WTC11 (cell line): ENCODE results near the gene CYYR1. TPM values are rescaled to one million over a fixed set of nuclear protein-coding genes. Genes with fewer than 3 reads are reported as not detected.

Experiments
- ATAC-seq: fragments of 200-7000 bp; cut with Tn5 transposase; 2 replicates; pipeline ENCODE4 v1.10.0; 2021; ENCODE audit warnings: mild to moderate bottlenecking, moderate library complexity
- CTCF ChIA-PET: fragments of 300-600 bp; sonication (Branson Sonifier 250); formaldehyde crosslinking; loops from one replicate; lab custom pipeline; 2021; ENCODE audit warnings: antibody characterized with exemption; lab: Charles Lee
- POLR2A ChIA-PET: fragments of 350-600 bp; sonication (Branson Sonifier 250); formaldehyde crosslinking; loops from one replicate; lab custom pipeline; 2021; ENCODE audit warnings: antibody characterized with exemption; lab: Charles Lee
- DNase-seq: peaks from one replicate; pipeline ENCODE4 v3.0.0; 2021; ENCODE audit warnings: low spot score
- H3K27ac Mint-ChIP-seq: 2 replicates; pipeline ENCODE4 v1.8.0; 2021; ENCODE audit warnings: mixed read lengths
- H3K27me3 Mint-ChIP-seq: 2 replicates; pipeline ENCODE4 v1.8.0; 2021; ENCODE audit warnings: low read depth, mild to moderate bottlenecking, moderate library complexity, mixed read lengths
- H3K36me3 Mint-ChIP-seq: 2 replicates; pipeline ENCODE4 v1.8.0; 2021; ENCODE audit warnings: mixed read lengths
- H3K4me1 Mint-ChIP-seq: 2 replicates; pipeline ENCODE4 v1.8.0; 2022; ENCODE audit warnings: mixed read lengths
- H3K4me3 Mint-ChIP-seq: 2 replicates; pipeline ENCODE4 v1.8.0; 2021; ENCODE audit warnings: mild to moderate bottlenecking, moderate library complexity, mixed read lengths
- H3K9me3 Mint-ChIP-seq: 2 replicates; pipeline ENCODE4 v1.8.0; 2021; ENCODE audit warnings: mixed read lengths
- CREM ChIP-seq: sonication (generic); formaldehyde crosslinking; IDR thresholded peaks from 2 replicates; pipeline ENCODE4 v1.8.1; 2022; ENCODE audit warnings: mild to moderate bottlenecking, missing genetic modification reagents, moderate library complexity
- EMX1 ChIP-seq: fragments of 250-450 bp; sonication (Bioruptor Pico); IDR thresholded peaks from 2 replicates; pipeline ENCODE4 v1.8.0; 2021; ENCODE audit warnings: mild to moderate bottlenecking
- NFATC4 ChIP-seq: fragments of 250-450 bp; sonication (Bioruptor Pico); IDR thresholded peaks from 2 replicates; pipeline ENCODE4 v1.9.0; 2021; ENCODE audit warnings: mild to moderate bottlenecking
- NR1H2 ChIP-seq: sonication (generic); formaldehyde crosslinking; IDR thresholded peaks from 2 replicates; pipeline ENCODE4 v1.9.0; 2021; ENCODE audit warnings: mild to moderate bottlenecking, moderate library complexity, missing genetic modification reagents
- ZNF263 ChIP-seq: sonication (generic); formaldehyde crosslinking; IDR thresholded peaks from 2 replicates; pipeline ENCODE4 v1.8.1; 2022; ENCODE audit warnings: low read depth, mild to moderate bottlenecking, moderate library complexity, missing genetic modification reagents
- ZNF671 ChIP-seq: fragments of 250-450 bp; sonication (Bioruptor Pico); IDR thresholded peaks from 2 replicates; pipeline ENCODE4 v1.8.0; 2021; ENCODE audit warnings: mild to moderate bottlenecking
- total RNA-seq: library from RNA; stranded (reverse); gene quantifications from 3 replicates; pipeline ENCODE4 v1.2.3, GENCODE V29; 2021
- TF ChIP-seq, protein P1 (sequence below): sonication (generic); formaldehyde crosslinking; IDR thresholded peaks from 2 replicates; pipeline ENCODE4 v1.8.0; 2023; ENCODE audit warnings: missing genetic modification reagents, mild to moderate bottlenecking, borderline replicate concordance
- TF ChIP-seq, protein P2 (sequence below): sonication (generic); formaldehyde crosslinking; IDR thresholded peaks from 2 replicates; pipeline ENCODE4 v1.8.1; 2023; ENCODE audit warnings: mild to moderate bottlenecking, missing genetic modification reagents, moderate library complexity
- TF ChIP-seq, protein P3 (sequence below): sonication (generic); formaldehyde crosslinking; IDR thresholded peaks from 2 replicates; pipeline ENCODE4 v1.8.0; 2023; ENCODE audit warnings: missing genetic modification reagents
- TF ChIP-seq, protein P4 (sequence below): sonication (generic); formaldehyde crosslinking; IDR thresholded peaks from 2 replicates; pipeline ENCODE4 v1.8.1; 2023; ENCODE audit warnings: mild to moderate bottlenecking, missing genetic modification reagents, borderline replicate concordance
- TF ChIP-seq, protein P5 (sequence below): sonication (generic); formaldehyde crosslinking; IDR thresholded peaks from 2 replicates; pipeline ENCODE4 v1.8.1; 2023; ENCODE audit warnings: mild to moderate bottlenecking, missing genetic modification reagents
- TF ChIP-seq, protein P6 (sequence below): sonication (generic); formaldehyde crosslinking; IDR thresholded peaks from 2 replicates; pipeline ENCODE4 v1.8.1; 2022; ENCODE audit warnings: low read depth, mild to moderate bottlenecking, moderate library complexity, missing genetic modification reagents, borderline replicate concordance
- TF ChIP-seq, protein P7 (sequence below): fragments of 250-450 bp; sonication (Bioruptor Pico); IDR thresholded peaks from 2 replicates; pipeline ENCODE4 v1.9.0; 2021; ENCODE audit warnings: mild to moderate bottlenecking, borderline replicate concordance
- TF ChIP-seq, protein P8 (sequence below): sonication (generic); formaldehyde crosslinking; IDR thresholded peaks from 2 replicates; pipeline ENCODE4 v1.8.1; 2023; ENCODE audit warnings: mild to moderate bottlenecking, missing genetic modification reagents, moderate library complexity
- TF ChIP-seq, protein P9 (sequence below): sonication (generic); formaldehyde crosslinking; IDR thresholded peaks from 2 replicates; pipeline ENCODE4 v1.8.0; 2022; ENCODE audit warnings: mild to moderate bottlenecking, missing genetic modification reagents

The CYYR1 gene
- total RNA-seq, 1 experiment from 2014 or later: 29.3 TPM

DNA sequence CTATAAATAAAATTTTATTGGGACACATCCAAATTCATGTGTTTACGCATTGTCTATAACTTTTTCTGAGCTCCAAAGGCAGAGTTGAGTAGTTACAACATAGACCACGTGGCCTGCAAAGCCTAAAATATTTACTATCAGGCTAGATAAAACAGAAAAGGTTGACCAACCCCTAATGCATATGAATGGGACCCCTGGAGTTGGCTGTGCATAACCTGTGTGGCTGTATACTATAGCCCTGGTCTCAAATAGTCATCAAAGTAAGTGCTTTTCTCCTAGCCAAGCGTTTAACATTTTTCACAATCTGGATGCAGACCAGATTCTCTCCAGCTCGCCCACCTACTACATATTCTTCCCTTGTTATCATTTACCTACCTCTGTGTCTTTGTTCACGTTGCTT lies 60.4 kb downstream of the CYYR1 start (continued):
- TF ChIP-seq, protein P1, sequence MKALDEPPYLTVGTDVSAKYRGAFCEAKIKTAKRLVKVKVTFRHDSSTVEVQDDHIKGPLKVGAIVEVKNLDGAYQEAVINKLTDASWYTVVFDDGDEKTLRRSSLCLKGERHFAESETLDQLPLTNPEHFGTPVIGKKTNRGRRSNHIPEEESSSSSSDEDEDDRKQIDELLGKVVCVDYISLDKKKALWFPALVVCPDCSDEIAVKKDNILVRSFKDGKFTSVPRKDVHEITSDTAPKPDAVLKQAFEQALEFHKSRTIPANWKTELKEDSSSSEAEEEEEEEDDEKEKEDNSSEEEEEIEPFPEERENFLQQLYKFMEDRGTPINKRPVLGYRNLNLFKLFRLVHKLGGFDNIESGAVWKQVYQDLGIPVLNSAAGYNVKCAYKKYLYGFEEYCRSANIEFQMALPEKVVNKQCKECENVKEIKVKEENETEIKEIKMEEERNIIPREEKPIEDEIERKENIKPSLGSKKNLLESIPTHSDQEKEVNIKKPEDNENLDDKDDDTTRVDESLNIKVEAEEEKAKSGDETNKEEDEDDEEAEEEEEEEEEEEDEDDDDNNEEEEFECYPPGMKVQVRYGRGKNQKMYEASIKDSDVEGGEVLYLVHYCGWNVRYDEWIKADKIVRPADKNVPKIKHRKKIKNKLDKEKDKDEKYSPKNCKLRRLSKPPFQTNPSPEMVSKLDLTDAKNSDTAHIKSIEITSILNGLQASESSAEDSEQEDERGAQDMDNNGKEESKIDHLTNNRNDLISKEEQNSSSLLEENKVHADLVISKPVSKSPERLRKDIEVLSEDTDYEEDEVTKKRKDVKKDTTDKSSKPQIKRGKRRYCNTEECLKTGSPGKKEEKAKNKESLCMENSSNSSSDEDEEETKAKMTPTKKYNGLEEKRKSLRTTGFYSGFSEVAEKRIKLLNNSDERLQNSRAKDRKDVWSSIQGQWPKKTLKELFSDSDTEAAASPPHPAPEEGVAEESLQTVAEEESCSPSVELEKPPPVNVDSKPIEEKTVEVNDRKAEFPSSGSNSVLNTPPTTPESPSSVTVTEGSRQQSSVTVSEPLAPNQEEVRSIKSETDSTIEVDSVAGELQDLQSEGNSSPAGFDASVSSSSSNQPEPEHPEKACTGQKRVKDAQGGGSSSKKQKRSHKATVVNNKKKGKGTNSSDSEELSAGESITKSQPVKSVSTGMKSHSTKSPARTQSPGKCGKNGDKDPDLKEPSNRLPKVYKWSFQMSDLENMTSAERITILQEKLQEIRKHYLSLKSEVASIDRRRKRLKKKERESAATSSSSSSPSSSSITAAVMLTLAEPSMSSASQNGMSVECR (CRISPR knock-in tag): no peak
- TF ChIP-seq, protein P2, sequence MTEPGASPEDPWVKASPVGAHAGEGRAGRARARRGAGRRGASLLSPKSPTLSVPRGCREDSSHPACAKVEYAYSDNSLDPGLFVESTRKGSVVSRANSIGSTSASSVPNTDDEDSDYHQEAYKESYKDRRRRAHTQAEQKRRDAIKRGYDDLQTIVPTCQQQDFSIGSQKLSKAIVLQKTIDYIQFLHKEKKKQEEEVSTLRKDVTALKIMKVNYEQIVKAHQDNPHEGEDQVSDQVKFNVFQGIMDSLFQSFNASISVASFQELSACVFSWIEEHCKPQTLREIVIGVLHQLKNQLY (CRISPR knock-in tag): no peak

DNA sequence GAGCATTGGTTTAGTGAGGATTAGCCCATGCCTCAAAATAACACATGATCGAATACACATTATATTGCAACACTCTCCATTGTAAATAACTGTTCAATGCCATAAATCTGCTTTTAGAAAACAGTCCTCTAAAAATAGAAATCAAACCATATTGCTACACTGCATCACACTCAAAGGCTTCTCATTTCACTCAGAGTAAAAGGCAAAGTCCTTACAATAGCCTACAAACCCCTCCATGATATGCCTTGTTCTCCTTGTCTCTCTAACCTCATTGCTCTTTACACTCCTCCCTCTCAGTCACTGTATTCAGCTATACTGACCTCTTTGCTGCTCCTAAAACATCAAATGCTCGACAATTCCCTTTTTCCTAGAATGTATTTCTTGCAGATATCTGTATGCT lies 64.2 kb downstream of the CYYR1 start:
- DNase-seq: no peak
- no peak overlapping the region for H3K27ac Mint-ChIP-seq
- H3K9me3 Mint-ChIP-seq: no peaks in the 10 kb centered on the region
- no peaks in the 10 kb centered on the region for H3K27me3 Mint-ChIP-seq
- TF ChIP-seq, protein P3, sequence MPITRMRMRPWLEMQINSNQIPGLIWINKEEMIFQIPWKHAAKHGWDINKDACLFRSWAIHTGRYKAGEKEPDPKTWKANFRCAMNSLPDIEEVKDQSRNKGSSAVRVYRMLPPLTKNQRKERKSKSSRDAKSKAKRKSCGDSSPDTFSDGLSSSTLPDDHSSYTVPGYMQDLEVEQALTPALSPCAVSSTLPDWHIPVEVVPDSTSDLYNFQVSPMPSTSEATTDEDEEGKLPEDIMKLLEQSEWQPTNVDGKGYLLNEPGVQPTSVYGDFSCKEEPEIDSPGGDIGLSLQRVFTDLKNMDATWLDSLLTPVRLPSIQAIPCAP (CRISPR knock-in tag): no peak
- TF ChIP-seq NFATC4 (CRISPR knock-in tag) (no peak), CREM (CRISPR knock-in tag) (no peak), EMX1 (CRISPR knock-in tag) (no peak)
- TF ChIP-seq, protein P4, sequence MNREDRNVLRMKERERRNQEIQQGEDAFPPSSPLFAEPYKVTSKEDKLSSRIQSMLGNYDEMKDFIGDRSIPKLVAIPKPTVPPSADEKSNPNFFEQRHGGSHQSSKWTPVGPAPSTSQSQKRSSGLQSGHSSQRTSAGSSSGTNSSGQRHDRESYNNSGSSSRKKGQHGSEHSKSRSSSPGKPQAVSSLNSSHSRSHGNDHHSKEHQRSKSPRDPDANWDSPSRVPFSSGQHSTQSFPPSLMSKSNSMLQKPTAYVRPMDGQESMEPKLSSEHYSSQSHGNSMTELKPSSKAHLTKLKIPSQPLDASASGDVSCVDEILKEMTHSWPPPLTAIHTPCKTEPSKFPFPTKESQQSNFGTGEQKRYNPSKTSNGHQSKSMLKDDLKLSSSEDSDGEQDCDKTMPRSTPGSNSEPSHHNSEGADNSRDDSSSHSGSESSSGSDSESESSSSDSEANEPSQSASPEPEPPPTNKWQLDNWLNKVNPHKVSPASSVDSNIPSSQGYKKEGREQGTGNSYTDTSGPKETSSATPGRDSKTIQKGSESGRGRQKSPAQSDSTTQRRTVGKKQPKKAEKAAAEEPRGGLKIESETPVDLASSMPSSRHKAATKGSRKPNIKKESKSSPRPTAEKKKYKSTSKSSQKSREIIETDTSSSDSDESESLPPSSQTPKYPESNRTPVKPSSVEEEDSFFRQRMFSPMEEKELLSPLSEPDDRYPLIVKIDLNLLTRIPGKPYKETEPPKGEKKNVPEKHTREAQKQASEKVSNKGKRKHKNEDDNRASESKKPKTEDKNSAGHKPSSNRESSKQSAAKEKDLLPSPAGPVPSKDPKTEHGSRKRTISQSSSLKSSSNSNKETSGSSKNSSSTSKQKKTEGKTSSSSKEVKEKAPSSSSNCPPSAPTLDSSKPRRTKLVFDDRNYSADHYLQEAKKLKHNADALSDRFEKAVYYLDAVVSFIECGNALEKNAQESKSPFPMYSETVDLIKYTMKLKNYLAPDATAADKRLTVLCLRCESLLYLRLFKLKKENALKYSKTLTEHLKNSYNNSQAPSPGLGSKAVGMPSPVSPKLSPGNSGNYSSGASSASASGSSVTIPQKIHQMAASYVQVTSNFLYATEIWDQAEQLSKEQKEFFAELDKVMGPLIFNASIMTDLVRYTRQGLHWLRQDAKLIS (CRISPR knock-in tag): no peak
- TF ChIP-seq, protein P5, sequence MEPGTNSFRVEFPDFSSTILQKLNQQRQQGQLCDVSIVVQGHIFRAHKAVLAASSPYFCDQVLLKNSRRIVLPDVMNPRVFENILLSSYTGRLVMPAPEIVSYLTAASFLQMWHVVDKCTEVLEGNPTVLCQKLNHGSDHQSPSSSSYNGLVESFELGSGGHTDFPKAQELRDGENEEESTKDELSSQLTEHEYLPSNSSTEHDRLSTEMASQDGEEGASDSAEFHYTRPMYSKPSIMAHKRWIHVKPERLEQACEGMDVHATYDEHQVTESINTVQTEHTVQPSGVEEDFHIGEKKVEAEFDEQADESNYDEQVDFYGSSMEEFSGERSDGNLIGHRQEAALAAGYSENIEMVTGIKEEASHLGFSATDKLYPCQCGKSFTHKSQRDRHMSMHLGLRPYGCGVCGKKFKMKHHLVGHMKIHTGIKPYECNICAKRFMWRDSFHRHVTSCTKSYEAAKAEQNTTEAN (CRISPR knock-in tag): no peak
- TF ChIP-seq, protein P6, sequence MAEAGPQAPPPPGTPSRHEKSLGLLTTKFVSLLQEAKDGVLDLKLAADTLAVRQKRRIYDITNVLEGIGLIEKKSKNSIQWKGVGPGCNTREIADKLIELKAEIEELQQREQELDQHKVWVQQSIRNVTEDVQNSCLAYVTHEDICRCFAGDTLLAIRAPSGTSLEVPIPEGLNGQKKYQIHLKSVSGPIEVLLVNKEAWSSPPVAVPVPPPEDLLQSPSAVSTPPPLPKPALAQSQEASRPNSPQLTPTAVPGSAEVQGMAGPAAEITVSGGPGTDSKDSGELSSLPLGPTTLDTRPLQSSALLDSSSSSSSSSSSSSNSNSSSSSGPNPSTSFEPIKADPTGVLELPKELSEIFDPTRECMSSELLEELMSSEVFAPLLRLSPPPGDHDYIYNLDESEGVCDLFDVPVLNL (CRISPR knock-in tag): no peak
- H3K4me3 Mint-ChIP-seq: no peak overlapping the region
- H3K4me1 Mint-ChIP-seq: peaks cover 14% of the 10 kb centered on the region
- ATAC-seq: no peak
- ChIA-PET CTCF (no interaction called here), POLR2A (no interaction called here)
- no peaks in the 10 kb centered on the region for H3K36me3 Mint-ChIP-seq

DNA sequence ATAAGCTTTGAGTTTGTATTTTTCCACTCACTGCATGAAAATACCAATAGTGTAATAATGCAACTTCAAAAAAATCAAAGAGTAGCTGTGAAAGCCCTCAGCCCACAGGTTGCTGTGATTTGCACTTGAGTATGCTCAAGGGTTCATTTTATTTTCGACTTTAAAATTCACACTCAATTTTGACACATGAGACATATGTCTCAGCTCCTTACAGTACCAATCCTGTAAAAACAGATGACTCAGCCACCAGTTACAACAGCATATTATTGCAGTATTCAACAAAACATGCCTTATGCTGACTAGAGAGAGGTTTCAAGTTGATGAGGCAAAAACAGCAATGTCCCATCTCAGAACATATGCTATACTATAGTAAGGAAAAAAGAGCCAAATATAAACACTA lies 66.1 kb downstream of the CYYR1 start:
- H3K27me3 Mint-ChIP-seq: no peaks in the 10 kb centered on the region
- no peak overlapping the region for H3K27ac Mint-ChIP-seq
- ChIA-PET POLR2A (no interaction called here), CTCF (no interaction called here)
- no peaks in the 10 kb centered on the region for H3K9me3 Mint-ChIP-seq
- no peak overlapping the region for H3K4me3 Mint-ChIP-seq
- H3K36me3 Mint-ChIP-seq: no peaks in the 10 kb centered on the region
- no peak for DNase-seq
- no peaks in the 10 kb centered on the region for H3K4me1 Mint-ChIP-seq
- no peak for ATAC-seq
- TF ChIP-seq ZNF263 (CRISPR knock-in tag): no peak
- no peak for TF ChIP-seq NFATC4 (CRISPR knock-in tag)
- no peak for TF ChIP-seq NR1H2
- TF ChIP-seq, protein P7, sequence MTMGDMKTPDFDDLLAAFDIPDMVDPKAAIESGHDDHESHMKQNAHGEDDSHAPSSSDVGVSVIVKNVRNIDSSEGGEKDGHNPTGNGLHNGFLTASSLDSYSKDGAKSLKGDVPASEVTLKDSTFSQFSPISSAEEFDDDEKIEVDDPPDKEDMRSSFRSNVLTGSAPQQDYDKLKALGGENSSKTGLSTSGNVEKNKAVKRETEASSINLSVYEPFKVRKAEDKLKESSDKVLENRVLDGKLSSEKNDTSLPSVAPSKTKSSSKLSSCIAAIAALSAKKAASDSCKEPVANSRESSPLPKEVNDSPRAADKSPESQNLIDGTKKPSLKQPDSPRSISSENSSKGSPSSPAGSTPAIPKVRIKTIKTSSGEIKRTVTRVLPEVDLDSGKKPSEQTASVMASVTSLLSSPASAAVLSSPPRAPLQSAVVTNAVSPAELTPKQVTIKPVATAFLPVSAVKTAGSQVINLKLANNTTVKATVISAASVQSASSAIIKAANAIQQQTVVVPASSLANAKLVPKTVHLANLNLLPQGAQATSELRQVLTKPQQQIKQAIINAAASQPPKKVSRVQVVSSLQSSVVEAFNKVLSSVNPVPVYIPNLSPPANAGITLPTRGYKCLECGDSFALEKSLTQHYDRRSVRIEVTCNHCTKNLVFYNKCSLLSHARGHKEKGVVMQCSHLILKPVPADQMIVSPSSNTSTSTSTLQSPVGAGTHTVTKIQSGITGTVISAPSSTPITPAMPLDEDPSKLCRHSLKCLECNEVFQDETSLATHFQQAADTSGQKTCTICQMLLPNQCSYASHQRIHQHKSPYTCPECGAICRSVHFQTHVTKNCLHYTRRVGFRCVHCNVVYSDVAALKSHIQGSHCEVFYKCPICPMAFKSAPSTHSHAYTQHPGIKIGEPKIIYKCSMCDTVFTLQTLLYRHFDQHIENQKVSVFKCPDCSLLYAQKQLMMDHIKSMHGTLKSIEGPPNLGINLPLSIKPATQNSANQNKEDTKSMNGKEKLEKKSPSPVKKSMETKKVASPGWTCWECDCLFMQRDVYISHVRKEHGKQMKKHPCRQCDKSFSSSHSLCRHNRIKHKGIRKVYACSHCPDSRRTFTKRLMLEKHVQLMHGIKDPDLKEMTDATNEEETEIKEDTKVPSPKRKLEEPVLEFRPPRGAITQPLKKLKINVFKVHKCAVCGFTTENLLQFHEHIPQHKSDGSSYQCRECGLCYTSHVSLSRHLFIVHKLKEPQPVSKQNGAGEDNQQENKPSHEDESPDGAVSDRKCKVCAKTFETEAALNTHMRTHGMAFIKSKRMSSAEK: no peak
- TF ChIP-seq ZNF671 (CRISPR knock-in tag): no peak
- TF ChIP-seq, protein P8, sequence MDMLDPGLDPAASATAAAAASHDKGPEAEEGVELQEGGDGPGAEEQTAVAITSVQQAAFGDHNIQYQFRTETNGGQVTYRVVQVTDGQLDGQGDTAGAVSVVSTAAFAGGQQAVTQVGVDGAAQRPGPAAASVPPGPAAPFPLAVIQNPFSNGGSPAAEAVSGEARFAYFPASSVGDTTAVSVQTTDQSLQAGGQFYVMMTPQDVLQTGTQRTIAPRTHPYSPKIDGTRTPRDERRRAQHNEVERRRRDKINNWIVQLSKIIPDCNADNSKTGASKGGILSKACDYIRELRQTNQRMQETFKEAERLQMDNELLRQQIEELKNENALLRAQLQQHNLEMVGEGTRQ (CRISPR knock-in tag): no peak
- TF ChIP-seq, protein P9, sequence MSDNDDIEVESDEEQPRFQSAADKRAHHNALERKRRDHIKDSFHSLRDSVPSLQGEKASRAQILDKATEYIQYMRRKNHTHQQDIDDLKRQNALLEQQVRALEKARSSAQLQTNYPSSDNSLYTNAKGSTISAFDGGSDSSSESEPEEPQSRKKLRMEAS (CRISPR knock-in tag): no peak
- TF ChIP-seq, all 79 proteins: peak for 0
